ENCODE data around the gene SERINC2.

Gene SERINC2

GRCh38 chr1:31412732-31413404 is at the start of gene SERINC2:
Gene SERINC2, plus strand, starts transcription at chr1:31413213. Its CDS starts 53 bp downstream, at chr1:31413266.
- DNase-seq (ENCODE audit: low spot score): no peak

DNA sequence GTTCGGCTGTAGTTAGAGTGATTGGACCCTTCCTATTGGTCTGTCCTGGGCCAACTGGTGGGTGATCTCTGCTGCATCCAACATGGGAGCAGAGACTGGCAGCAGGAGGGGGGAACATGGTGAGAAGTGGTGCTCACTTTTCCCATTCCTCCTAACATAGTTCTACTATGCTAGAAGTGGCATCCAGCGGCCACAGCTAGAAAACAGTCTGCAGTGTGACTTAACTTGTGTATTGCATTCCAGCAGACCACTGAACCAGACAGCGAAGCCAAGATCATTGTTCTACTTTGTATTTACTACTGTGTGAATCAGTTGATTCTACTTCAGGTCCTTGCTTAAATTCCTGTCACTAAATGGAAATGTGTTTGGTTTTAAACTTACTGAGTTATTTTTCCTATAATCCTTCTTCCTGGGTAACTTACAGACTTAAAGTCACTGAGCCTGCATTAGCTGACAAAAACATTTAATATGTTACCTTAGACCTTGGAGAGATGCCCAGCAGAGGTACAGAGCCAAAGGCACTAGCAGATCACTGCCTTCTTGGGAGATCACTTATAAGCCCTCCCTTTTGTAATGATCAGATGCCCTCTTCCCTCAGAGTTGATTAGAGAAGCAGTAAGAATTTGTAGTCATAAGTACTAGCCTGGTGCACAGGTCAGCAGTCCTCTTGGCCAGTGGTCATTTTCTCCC is 48.3 kb upstream of the SERINC2 start:
- DNase-seq (ENCODE audit: low spot score): no peak

DNA sequence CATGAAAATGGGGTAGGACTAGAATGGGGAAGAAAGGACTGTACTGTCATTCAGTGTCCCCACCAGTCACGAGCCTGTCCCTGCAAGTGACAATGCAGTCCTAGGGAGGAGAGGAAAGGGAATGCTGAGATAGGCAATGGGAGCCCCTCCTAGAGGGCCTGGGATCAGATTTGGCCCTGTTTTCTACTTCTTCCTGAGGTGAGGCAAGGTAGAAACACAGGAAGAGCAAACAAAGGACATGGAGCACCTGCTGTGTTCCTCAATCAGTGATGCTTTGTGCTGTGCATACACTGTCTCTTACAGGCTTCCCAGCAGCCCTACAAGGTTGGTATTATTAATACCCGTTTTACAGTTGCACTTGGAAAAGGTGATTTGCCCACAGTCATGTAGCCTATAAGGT is 46.2 kb upstream of the SERINC2 start:
- no peak for DNase-seq (ENCODE audit: low spot score)

- no peak for DNase-seq (ENCODE audit: low spot score)
Observed at GRCh38 chr1:31368611-31369107, 44.4 kb upstream of the SERINC2 start.

GRCh38 chr1:31370021-31370420 is 43.0 kb upstream of the SERINC2 start:
- no peak for DNase-seq (ENCODE audit: low spot score)

- DNase-seq (ENCODE audit: low spot score): no peak
Observed at GRCh38 chr1:31370565-31370964, 42.4 kb upstream of the SERINC2 start.

- no peak for DNase-seq (ENCODE audit: low spot score)
Observed at GRCh38 chr1:31371121-31371959, 41.7 kb upstream of the SERINC2 start.

DNA sequence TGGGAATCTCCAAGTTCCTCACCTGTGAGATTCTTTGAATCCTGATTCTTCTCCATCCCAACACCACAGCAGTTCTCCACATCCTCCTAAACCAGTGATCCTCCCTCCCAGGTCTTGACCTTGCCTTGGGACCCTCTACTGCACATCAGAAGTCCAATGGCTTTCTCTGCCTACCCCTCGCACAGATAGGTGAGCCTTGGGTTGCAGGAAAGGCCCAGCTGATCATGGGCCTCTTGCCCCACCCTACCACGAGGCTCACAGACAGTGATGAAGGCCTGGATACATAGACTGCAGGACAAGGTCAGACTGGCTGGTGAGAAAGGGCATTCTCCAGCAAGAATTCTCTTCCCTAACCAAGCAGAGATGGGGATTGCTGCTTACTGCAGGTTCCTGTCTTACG is 41.0 kb upstream of the SERINC2 start:
- DNase-seq (ENCODE audit: low spot score): no peak

DNA sequence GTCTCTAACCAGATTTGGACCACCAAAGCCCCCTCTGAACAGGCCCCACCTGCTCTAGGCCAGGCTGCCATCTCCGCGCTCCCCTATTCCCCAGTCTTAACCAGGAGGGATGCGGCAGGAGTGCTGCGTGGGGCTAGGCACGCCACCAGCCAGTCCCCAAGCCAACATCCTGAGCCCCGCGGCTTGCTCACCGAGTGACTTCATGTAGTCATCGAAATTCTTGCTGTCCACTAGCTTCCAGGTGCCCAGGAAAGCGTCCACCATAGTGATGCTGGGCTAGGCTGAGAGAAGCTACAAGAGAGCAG is 40.3 kb upstream of the SERINC2 start:
- no peak for DNase-seq (ENCODE audit: low spot score)

DNA sequence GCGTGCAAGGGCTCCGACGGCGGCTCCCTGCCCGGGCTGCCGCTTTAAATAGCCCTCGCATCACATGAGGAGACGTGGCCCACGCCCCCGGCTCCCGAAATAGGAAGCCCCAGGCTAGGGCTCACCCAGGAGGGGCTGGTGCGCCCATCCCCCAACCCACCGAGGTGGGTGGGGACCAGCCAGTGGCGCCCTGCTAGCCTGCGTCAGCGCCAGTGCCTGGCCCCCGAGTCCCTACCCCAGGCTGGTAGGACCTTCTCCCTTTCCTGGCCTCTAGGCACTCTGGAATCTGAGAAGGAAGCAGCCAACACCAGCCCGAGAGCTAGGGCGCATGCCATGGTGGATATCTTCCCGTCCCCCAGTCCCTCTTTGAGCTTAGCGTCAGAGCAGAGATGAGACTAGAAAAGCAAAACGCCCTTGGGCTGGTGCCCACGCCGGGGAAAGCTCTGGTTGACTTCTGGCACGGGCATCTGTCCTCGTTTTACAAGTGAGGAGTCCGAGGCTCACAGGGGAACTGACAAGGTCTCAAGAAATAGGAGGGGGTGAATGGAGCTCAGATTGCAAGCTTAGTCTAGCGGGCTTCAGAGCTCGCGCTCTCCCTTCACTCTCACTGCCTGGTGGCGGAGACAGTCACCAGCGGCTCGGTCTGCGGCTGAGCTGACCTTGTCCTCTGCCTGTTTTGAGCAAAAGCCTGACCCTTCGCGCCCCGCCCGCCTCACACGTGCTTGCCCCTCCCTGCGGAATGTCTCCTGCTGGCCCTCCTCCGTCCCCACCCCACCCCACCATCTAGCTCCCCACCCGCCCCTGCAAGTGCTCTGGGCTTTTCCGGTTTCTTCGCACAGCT is 39.7 kb upstream of the SERINC2 start, which contains the start of gene FABP3:
Gene FABP3, minus strand, starts transcription at position 21 of the 841 bp plus-strand sequence. CDS start 62 bp downstream, outside the sequence.
- peak; percentile 70 for DNase-seq (ENCODE audit: low spot score)

GRCh38 chr1:31373897-31374486 is 39.0 kb upstream of the SERINC2 start:
- no peak for DNase-seq (ENCODE audit: low spot score)

GRCh38 chr1:31374511-31375196 is 38.4 kb upstream of the SERINC2 start:
- no peak for DNase-seq (ENCODE audit: low spot score)

- peak; percentile 91 for DNase-seq (ENCODE audit: low spot score)
Observed at GRCh38 chr1:31376375-31377134, 36.5 kb upstream of the SERINC2 start.

GRCh38 chr1:31377364-31377863 is 35.6 kb upstream of the SERINC2 start:
- DNase-seq (ENCODE audit: low spot score): no peak

GRCh38 chr1:31378001-31378400 is 35.0 kb upstream of the SERINC2 start:
- no peak for DNase-seq (ENCODE audit: low spot score)

- DNase-seq (ENCODE audit: low spot score): no peak
Observed at GRCh38 chr1:31380181-31380580, 32.8 kb upstream of the SERINC2 start.

DNA sequence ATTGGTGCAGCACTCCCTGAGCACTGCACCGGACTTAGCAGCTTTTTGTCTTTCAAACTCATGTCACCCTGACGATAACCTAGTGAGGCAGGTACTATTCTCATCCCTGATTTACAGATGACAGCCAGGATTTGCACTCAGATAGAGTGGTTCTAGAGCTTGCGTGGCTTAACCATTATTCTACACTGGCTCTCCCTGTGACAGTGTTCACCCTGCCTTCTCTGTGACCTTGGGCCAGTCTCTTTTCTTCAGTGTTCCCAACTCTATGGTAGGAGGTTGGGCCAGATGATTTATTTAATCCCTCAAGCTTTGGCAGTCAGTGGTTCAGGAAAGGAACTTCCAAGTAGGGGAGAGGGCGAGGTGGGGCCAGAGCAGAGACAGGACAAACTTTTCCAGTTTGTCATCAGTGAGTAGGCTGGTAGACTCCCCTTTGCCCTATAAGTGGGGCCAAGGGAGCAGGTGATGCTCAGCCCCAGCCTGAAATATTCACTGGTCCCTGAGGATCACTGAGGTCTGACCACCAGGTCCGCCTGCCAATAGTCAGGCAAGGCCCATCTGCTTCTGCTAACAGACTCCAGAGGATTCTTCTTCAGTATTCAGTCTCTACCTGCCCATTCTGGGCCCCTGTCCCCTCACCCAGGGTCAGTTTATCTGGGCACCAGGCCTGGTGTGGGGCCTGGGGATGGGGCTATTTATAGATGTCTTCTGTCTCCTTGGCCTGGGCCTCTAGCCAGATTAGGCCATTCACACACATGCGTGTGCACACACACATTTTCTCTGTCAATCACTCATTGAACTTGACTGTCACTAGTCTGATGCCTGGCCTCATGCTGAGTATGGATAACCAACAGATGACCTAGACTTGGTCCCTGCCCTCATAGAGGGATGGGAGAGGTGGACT is 31.4 kb upstream of the SERINC2 start:
- no peak for DNase-seq (ENCODE audit: low spot score)

- no peak for DNase-seq (ENCODE audit: low spot score)
Observed at GRCh38 chr1:31382379-31382989, 30.5 kb upstream of the SERINC2 start.

All from putamen (tissue), 1 donor.